NCI-H1694 treated with DMSO at 0.1 percent for 48 hours (cell line): ENCODE results near the gene LARP1B.
"Not testable (repeated sequence)": the region's sequence is repeated elsewhere in the genome, so short reads cannot be mapped to it uniquely, and the experiment has no call there.

ENCODE experiments used
- DNase-seq: peaks from one replicate; lab custom pipeline; 2025; lab: John Stamatoyannopoulos, UW

The LARP1B gene

DNA sequence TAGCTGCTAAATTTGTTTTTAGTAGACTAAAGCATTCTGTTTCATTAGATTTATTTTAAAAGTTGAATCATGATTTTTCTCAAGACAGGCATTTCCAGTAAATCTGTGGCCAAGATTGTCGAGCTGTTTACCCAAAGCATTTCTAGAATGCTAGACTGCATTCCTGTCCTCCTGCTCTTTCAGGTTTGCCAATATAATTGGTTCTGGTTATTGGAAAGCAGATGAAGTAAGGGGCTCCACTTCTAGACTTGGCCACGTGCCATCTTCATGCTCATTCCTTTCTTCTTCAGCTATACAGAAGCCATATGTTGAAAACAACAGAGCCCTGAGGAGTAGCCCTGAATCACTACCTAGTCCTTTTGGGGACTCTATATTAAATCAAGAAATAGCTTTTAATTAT is 164.0 kb downstream of the LARP1B start:
- DNase-seq, result peak; percentile 9

GRCh38 chr4:128227991-128228571 is 167.0 kb downstream of the LARP1B start:
- DNase-seq, result no peak

DNA sequence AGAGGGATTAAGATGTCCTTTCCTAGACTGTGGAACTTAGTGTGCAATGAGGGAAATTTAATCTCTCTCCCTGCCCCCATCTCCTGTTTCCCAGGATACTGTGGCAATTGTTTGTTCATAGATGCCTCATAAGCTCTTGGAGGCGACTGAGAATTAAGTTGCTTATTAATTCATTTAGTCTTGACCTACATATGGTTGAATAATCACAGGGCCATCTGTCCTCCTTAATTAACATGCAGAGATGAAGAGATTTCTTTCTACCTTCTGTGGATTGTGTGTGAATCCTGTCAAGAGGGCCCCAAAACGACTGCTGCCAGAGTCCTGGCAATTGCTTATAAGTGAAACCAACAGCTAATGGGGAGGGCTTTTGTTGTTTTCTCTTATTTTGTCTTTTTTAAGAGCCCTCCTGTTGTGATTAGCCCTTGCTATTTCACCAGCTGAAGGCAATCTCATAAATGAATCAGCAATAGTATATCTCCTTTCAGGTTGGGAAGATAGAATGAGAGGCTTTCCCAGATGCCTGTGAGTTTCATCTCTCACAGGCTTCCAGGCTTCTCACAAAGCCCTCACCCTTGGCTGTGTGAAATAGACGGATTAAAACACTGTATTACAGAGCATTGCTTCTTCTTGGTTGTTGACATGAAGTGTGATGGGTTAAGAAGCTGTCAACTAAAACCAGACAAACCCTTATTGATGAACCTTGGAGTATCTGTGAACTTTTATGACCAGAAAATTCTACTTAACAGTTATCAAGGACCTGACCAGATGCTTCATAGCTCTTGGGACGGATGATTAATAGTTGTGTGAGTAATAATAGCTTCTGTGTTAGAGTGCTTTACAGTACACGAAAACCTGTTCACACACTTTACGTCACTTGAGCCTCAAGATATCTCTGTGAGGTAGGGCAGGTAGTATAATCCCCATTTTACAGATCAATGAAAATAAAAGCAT is 168.0 kb downstream of the LARP1B start:
- peak; percentile 31 for DNase-seq

- no peak for DNase-seq
These were observed 171.6 kb downstream of the LARP1B start for GRCh38 chr4:128232719-128233118.

DNA sequence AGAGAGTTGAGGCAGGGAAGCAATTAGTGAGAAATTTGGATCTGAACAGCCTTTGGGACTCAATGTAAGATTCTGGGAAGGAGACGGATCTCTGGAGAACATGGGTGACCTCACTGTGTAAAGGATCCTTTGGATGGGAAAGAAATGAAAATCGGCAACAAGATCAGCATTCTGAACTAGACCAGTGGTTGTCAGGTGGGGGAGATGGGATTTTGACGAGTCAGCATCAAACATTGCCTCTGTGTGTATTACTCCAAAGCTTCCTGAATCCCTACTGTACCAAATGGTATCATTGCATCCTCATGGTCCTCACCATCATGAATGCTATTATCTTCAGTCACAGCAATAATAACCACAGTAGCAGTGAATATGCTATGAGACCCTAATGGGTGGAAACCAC is 173.7 kb downstream of the LARP1B start:
- DNase-seq, result no peak

GRCh38 chr4:128241019-128241418 is 179.9 kb downstream of the LARP1B start:
- no peak for DNase-seq

DNA sequence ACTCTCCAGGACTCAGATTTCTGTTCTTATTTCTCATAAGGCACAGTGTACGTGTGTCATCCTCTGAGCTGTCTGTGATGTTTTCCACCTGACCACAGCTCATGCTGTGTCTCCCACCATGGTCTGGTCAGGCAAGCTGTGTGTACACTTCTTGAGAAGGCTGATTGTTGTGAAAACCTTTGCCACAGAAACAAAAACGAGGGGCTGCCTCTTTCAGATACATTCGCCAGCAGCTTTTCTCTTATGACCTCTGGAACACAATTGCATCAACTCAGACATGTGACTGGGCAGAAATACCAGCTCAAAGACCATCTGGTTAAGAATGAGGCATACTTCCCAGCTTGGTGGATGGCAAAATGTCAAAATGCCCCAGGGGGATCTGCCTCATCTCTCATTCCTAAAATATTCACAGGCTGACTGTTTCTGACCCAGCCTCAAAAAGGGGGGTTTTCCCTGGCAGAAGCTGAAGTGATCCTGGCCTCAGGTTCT is 180.4 kb downstream of the LARP1B start:
- peak; percentile 23 for DNase-seq

GRCh38 chr4:128241981-128242380 is 180.9 kb downstream of the LARP1B start:
- DNase-seq, result no peak

GRCh38 chr4:128242601-128243000 is 181.5 kb downstream of the LARP1B start:
- no peak for DNase-seq

- no peak for DNase-seq
These were observed 183.3 kb downstream of the LARP1B start for GRCh38 chr4:128244379-128244778.

DNA sequence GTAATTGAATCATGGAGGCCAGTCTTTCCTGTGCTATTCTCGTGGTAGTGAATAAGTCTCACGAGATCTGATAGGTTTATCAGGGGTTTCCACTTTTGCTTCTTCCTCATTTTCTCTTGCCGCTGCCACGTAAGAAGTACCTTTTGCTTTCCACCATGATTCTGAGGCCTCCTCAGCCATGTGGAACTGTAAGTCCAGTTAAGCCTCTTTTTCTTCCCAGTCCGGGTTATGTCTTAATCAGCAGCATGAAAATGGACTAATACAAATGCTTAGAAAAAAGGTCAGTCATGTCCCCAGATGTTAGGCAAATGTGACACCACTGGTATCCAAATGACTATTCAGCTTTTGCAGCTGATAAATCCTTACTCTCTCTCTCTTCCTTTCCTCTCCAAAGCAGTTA is 184.3 kb downstream of the LARP1B start:
- DNase-seq, result not testable (repeated sequence)

- DNase-seq, result no peak
These were observed 186.8 kb downstream of the LARP1B start for GRCh38 chr4:128247906-128248305.

DNA sequence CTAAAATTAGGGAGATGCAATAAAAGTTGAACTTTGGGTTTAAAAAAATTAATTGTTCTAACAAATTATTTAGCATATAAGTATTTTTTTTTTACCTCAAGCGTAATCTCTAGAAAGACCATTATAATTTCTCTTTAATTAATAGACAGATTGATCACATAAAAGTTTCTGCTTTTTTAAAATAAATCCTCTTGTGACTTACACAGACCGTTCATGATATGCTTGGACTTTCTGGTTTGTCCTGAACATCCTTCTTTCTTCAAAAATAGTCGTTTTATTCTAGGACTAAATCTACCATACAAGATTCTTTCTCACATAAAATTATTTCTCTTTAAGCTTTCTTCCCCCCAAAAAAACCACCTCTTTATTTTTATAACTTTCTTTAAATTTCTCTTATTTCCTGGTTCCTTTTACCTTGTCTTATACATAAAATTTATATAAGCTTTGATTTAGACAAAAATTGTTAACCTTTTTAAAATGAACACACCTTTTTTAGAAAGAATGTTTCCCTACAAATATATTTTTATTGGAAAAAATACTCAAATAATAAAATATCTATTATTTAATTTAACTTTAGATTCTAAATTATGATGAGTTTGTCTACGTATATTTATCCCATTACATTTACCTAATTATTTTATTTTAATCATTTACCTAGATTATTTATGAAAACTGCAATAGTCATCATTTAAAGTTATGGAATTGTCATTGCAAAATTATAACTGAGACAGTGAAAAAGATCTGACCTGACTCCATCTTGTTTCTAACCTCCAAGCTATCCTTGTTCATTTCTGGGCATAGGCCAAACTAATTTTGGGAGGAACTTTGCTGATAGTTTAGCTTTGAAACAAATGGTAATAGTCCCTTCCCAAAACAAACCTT is 188.9 kb downstream of the LARP1B start:
- no peak for DNase-seq

- DNase-seq, result no peak
These were observed 194.8 kb downstream of the LARP1B start for GRCh38 chr4:128255906-128256305.

DNA sequence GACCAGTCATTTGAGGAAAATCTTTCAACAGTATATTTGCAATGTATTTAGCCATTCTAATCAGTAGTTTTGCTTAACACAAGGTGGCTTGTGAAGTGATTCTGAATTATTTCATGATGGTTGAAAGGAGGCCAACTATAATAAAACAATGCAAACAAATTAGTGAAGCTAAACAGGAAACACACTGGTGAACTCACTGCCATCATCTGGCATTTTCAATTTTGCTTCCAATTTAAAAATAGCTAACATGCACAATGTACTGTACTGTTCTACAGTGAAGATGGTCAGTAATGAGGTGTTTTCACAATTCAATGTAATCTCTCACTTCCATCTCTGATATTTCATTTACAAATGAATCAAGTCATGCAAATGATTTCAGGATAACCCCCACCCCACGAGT is 195.4 kb downstream of the LARP1B start:
- no peak for DNase-seq

DNA sequence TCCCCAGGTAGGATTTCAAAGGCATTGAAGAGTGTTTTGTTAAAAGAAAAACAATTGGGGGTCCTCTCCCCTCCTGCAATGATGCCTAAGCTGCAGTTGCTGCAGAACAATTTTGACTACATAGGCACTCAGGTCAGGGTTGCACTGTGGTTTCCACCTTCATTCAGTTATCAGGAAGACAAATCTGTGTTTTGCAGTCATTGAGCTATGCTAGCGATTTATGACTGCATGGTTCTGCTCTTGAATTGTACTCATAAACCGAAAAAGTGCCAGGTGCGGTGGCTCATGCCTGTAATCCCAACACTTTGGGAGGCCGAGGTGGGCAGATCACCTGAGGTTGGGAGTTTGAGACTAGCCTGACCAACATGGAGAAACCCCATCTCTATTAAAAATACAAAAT is 197.1 kb downstream of the LARP1B start:
- DNase-seq, result not testable (repeated sequence)

GRCh38 chr4:128259889-128260288 is 198.8 kb downstream of the LARP1B start:
- DNase-seq, result not testable (repeated sequence)
